H1 (cell line): ENCODE data around the gene FRMD4A. TPM values are rescaled to one million over a fixed set of nuclear protein-coding genes. Genes with fewer than 3 reads are reported as not detected.
A peak's percentile ranks its signal among the peaks of the same experiment; 100 is the strongest.

ENCODE experiments used
- CTCF ChIA-PET: fragments of 300-600 bp; sonication (Branson Sonifier 250); formaldehyde crosslinking; loops from one replicate; lab custom pipeline; 2021; ENCODE audit not compliant: partially characterized antibody; lab: Charles Lee
- POLR2A ChIA-PET: fragments of 300-600 bp; sonication (Branson Sonifier 250); formaldehyde crosslinking; loops from one replicate; lab custom pipeline; 2021; ENCODE audit warnings: inconsistent platforms; ENCODE audit not compliant: partially characterized antibody; lab: Charles Lee
- DNase-seq, 2 experiments: peaks; one replicate each; pipeline versions ENCODE4 v3.0.0 to v3.0.0-alpha.2; 2010 to 2022; ENCODE audit warnings: low spot score in 2 of 2, low read depth in 1 of 2, mixed read lengths in 1 of 2
- FAIRE-seq: peaks from 2 replicates; lab custom pipeline; 2011; peaks lifted over from hg19 to GRCh38; lab: Jason Lieb, UNC
- H2AFZ ChIP-seq: 2 replicates; pipeline ENCODE4 v1.8.1; 2012; ENCODE audit warnings: low read length, inconsistent platforms
- H2AK5ac ChIP-seq: 2 replicates; pipeline ENCODE4 v1.6.1; 2013; ENCODE audit warnings: low read depth, low read length
- H2BK120ac ChIP-seq: replicated peaks from 2 replicates; pipeline ENCODE3; 2013; ENCODE audit warnings: low read depth, low read length, inconsistent platforms
- H2BK12ac ChIP-seq: 2 replicates; pipeline ENCODE4 v1.6.1; 2013; ENCODE audit warnings: low read depth, low read length
- H2BK15ac ChIP-seq: 2 replicates; pipeline ENCODE4 v1.6.1; 2013; ENCODE audit warnings: low read length
- H2BK20ac ChIP-seq: 2 replicates; pipeline ENCODE4 v1.6.1; 2013; ENCODE audit warnings: low read length
- H2BK5ac ChIP-seq: 2 replicates; pipeline ENCODE4 v1.6.1; 2013; ENCODE audit warnings: low read depth, low read length
- H3K14ac ChIP-seq: 2 replicates; pipeline ENCODE4 v1.6.1; 2013; ENCODE audit warnings: inconsistent platforms; ENCODE audit not compliant: insufficient read length
- H3K18ac ChIP-seq: 2 replicates; pipeline ENCODE4 v1.6.1; 2013; ENCODE audit warnings: low read length; ENCODE audit errors: extremely low read depth
- H3K23ac ChIP-seq: 2 replicates; pipeline ENCODE4 v1.6.1; 2013; ENCODE audit warnings: inconsistent platforms; ENCODE audit not compliant: insufficient read length
- H3K23me2 ChIP-seq: 2 replicates; pipeline ENCODE4 v1.6.1; 2013; ENCODE audit warnings: low read depth, low read length
- H3K27ac ChIP-seq: 2 replicates; pipeline ENCODE4 v1.6.1; 2011; ENCODE audit warnings: low read depth, low read length, inconsistent platforms
- H3K27me3 ChIP-seq, 4 experiments: replicated peaks in 1 of 4; 1 replicate in 1 of 4; 2 replicates in 3 of 4; pipeline versions ENCODE4 v1.6.1 to v1.8.1; 2011 to 2013; ENCODE audit warnings: low read length in 3 of 4, mild to moderate bottlenecking in 3 of 4, inconsistent platforms in 2 of 4, mixed read lengths in 2 of 4, moderate library complexity in 1 of 4; ENCODE audit not compliant: control insufficient read depth in 3 of 4, insufficient read depth in 3 of 4; ENCODE audit errors: extremely low read depth in 1 of 4
- H3K36me3 ChIP-seq, 4 experiments: 2 replicates each; pipeline versions ENCODE4 v1.6.1 to v1.8.1; 2011 to 2013; ENCODE audit warnings: mild to moderate bottlenecking in 4 of 4, low read length in 3 of 4, moderate library complexity in 2 of 4, control low read depth in 1 of 4, inconsistent platforms in 1 of 4; ENCODE audit not compliant: insufficient read depth in 4 of 4, control insufficient read depth in 2 of 4
- H3K4ac ChIP-seq: replicated peaks from 2 replicates; pipeline ENCODE3; 2013; ENCODE audit warnings: low read length, low read depth, mixed read lengths, inconsistent platforms; ENCODE audit not compliant: insufficient read length
- H3K4me1 ChIP-seq, 4 experiments: replicated peaks in 1 of 4; 1 replicate in 1 of 4; 2 replicates in 3 of 4; pipeline versions ENCODE4 v1.6.1 to v1.8.1; 2011 to 2013; ENCODE audit warnings: low read length in 3 of 4, inconsistent platforms in 2 of 4, mixed read lengths in 1 of 4; ENCODE audit not compliant: insufficient read depth in 4 of 4, control insufficient read depth in 3 of 4
- H3K4me2 ChIP-seq, 2 experiments: 2 replicates each; pipeline versions ENCODE4 v1.6.1 to v1.8.1; 2011 to 2013; ENCODE audit warnings: low read depth in 2 of 2, low read length in 2 of 2, control low read depth in 1 of 2, inconsistent platforms in 1 of 2, mild to moderate bottlenecking in 1 of 2; ENCODE audit not compliant: insufficient read depth in 1 of 2
- H3K4me3 ChIP-seq, 4 experiments: fragments of 200-600, 300-600 bp in 1 of 4; sonication (generic), shearing (Covaris generic), sonication (Bioruptor Twin) in 1 of 4; 2 replicates each; pipeline versions ENCODE4 v1.5.1 to v1.8.1; 2011 to 2016; ENCODE audit warnings: low read length in 4 of 4, low read depth in 3 of 4, control low read depth in 2 of 4, inconsistent platforms in 2 of 4, mild to moderate bottlenecking in 2 of 4, mixed read lengths in 1 of 4, moderate library complexity in 1 of 4; ENCODE audit not compliant: insufficient read depth in 2 of 4; ENCODE audit errors: extremely low read depth in 1 of 4
- H3K56ac ChIP-seq: replicated peaks from 2 replicates; pipeline ENCODE3; 2013; ENCODE audit warnings: low read depth, mild to moderate bottlenecking, mixed read lengths, low read length, inconsistent platforms; ENCODE audit not compliant: insufficient read length
- H3K79me1 ChIP-seq: 2 replicates; pipeline ENCODE4 v1.6.1; 2013; ENCODE audit warnings: low read depth, low read length, control low read depth
- H3K79me2 ChIP-seq, 2 experiments: 2 replicates each; pipeline versions ENCODE4 v1.6.1 to v1.8.1; 2012 to 2013; ENCODE audit warnings: low read length in 2 of 2, mild to moderate bottlenecking in 2 of 2, inconsistent platforms in 1 of 2; ENCODE audit not compliant: insufficient read depth in 2 of 2, control insufficient read depth in 1 of 2
- H3K9ac ChIP-seq, 4 experiments: replicated peaks in 1 of 4; 1 replicate in 1 of 4; 2 replicates in 3 of 4; pipeline versions ENCODE4 v1.6.1 to v1.8.1; 2011 to 2013; ENCODE audit warnings: low read depth in 3 of 4, low read length in 3 of 4, control low read depth in 2 of 4, mild to moderate bottlenecking in 2 of 4, moderate library complexity in 2 of 4, inconsistent platforms in 1 of 4; ENCODE audit errors: extremely low read depth in 1 of 4
- H3K9me3 ChIP-seq, 2 experiments: 2 replicates each; pipeline versions ENCODE4 v1.6.1 to v1.8.1; 2012 to 2013; ENCODE audit warnings: mild to moderate bottlenecking in 2 of 2, moderate library complexity in 2 of 2, control low read depth in 1 of 2, inconsistent platforms in 1 of 2, low read depth in 1 of 2, low read length in 1 of 2, mixed read lengths in 1 of 2; ENCODE audit not compliant: insufficient read depth in 2 of 2
- H4K20me1 ChIP-seq, 2 experiments: replicated peaks in 1 of 2; 2 replicates each; pipeline versions ENCODE3 to v1.8.1; 2011 to 2013; ENCODE audit warnings: inconsistent platforms in 2 of 2, low read length in 2 of 2, mild to moderate bottlenecking in 1 of 2; ENCODE audit not compliant: insufficient read depth in 2 of 2, control insufficient read depth in 1 of 2
- H4K5ac ChIP-seq: 2 replicates; pipeline ENCODE4 v1.6.1; 2013; ENCODE audit warnings: low read length, low read depth, mixed read lengths, inconsistent platforms; ENCODE audit not compliant: insufficient read length
- H4K8ac ChIP-seq: 2 replicates; pipeline ENCODE4 v1.8.0; 2013; ENCODE audit warnings: mild to moderate bottlenecking, moderate library complexity, low read length, inconsistent platforms; ENCODE audit not compliant: insufficient read depth; ENCODE audit errors: extremely low read depth
- H4K91ac ChIP-seq: replicated peaks from 2 replicates; pipeline ENCODE3; 2013; ENCODE audit warnings: low read length, mixed read lengths, inconsistent platforms; ENCODE audit not compliant: insufficient read length
- KDM1A ChIP-seq: fragments of 200-600, 300-600 bp; sonication (generic); IDR thresholded peaks from 2 replicates; pipeline ENCODE4 v1.7.1; 2016; ENCODE audit warnings: mild to moderate bottlenecking, low read length, borderline replicate concordance
- NANOG ChIP-seq: IDR thresholded peaks from 2 replicates; pipeline ENCODE4 v1.6.1; 2011; ENCODE audit warnings: low read length, low read depth, mild to moderate bottlenecking, inconsistent platforms; ENCODE audit not compliant: insufficient read depth, poor library complexity, severe bottlenecking
- WGBS, 2 experiments: shearing (Covaris generic) in 1 of 2; methylation state at CpG; one replicate each; pipeline versions ENCODE4 v1.1.6 to v1.1.7; 2013 to 2015; ENCODE audit warnings: low lambda C conversion rate in 2 of 2, mixed read lengths in 2 of 2, inconsistent platforms in 1 of 2, low coverage in 1 of 2, missing lambda C conversion rate in 1 of 2; ENCODE audit not compliant: insufficient replicate concordance in 2 of 2, insufficient coverage in 1 of 2, insufficient read length in 1 of 2; ENCODE audit errors: extremely low coverage in 1 of 2, missing lambda C conversion rate in 1 of 2; 5-methylcytosine and 5-hydroxymethylcytosine counted together
- polyA plus RNA-seq, 7 experiments: library from polyadenylated mRNA; depleted of rRNA in 3 of 7; stranded (reverse) in 5 of 7; unstranded in 2 of 7; fragments of >200 nt in 5 of 7; fragments of 200-250 nt in 2 of 7; gene quantifications; 1 replicate in 5 of 7; 2 replicates in 1 of 7; 4 replicates in 1 of 7; pipeline versions ENCODE4 v1.2.1 to v1.2.3, GENCODE V29; 2011 to 2013; ENCODE audit warnings: missing spikeins in 2 of 7, mixed read lengths in 2 of 7
- total RNA-seq: library from RNA; stranded (reverse); fragmentation: NEBNext Ultra II Directional; extraction: Animal tissue kit (Norgen Biotek cat#: 25700); gene quantifications from 2 replicates; pipeline ENCODE4 v1.2.1, GENCODE V29; 2021
- TF ChIP-seq, protein P1 (sequence below): IDR thresholded peaks from 2 replicates; pipeline ENCODE4 v1.6.1; 2011; ENCODE audit warnings: low read depth, mild to moderate bottlenecking, low read length; ENCODE audit not compliant: insufficient read depth

The FRMD4A gene
- total and polyA plus RNA-seq, 2 of the 8 experiments (the other 6 are each of a cell fraction or from before 2014, with no cell fraction given): 38.6 to 39.6 TPM

DNA sequence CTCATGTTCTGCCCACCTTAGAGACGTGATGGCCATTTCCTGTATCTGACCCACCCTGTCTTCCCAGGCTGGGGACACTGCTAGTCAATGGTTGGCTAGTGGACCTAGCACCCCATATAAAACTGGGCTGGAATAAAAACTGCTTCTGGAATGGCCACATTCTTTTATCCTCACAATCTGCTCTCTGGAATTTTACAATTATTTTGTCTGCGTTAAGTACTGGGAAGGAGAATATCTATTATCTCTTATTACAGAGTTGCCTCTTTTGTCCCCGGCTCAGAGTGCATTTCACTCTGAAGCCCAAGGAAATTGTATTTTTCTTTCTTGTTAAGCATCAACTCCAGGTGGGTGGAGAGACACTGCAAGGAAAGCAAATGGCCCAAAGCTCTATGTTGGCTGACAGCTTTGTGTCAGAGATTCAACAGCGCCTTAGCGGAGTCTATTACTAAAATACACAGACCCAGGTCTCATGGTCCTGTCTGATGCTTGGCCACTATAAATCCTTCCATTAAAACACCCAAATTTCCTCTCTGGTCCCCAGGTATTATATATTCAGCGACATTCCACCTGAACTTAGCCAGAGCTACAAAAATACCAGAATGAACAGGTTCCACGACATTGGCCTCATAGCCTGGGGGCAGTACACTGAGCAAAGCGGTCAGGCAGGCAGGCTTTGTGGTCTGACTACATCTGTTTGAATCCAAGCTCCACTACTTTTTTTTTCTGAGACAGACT lies 622.3 kb downstream of the FRMD4A start:
- H3K79me2 ChIP-seq: peaks cover 0 to 6% of the 10 kb centered on the region in 2 experiments; a peak in 1 of 4 replicates
- H2BK5ac ChIP-seq: peak overlapping the region; percentile 84; the same call in 1 of the 2 replicates
- H2BK12ac ChIP-seq: 0 out of 2 replicates have a peak overlapping the region, but pooled peaks have one; percentile 85
- peak overlapping the region; percentile 27 for H3K4ac ChIP-seq
- no peak overlapping the region for H4K91ac ChIP-seq
- H3K14ac ChIP-seq: no peak overlapping the region
- peak overlapping the region; percentile 83 to 86 for H3K4me2 ChIP-seq
- FAIRE-seq: no peak
- no peak overlapping the region for H2BK15ac ChIP-seq
- H3K18ac ChIP-seq: peak overlapping the region; percentile 55; the same call in 1 of the 2 replicates
- no peak overlapping the region for H3K27ac ChIP-seq
- H2BK20ac ChIP-seq: no peak overlapping the region; the same call in 1 of the 2 replicates
- no peaks in the 10 kb centered on the region for H3K79me1 ChIP-seq
- peak overlapping the region in 1 of 4 experiments; percentile 62; a peak in 2 of 8 replicates for H3K4me3 ChIP-seq
- no peak overlapping the region for H4K8ac ChIP-seq
- H3K4me1 ChIP-seq: peaks cover 15 to 37% (median 20%) of the 10 kb centered on the region in 4 experiments
- H3K27me3 ChIP-seq: no peaks in the 10 kb centered on the region
- H3K9ac ChIP-seq: no peak overlapping the region
- no peak for DNase-seq
- no peak overlapping the region for H2AFZ ChIP-seq
- H3K23me2 ChIP-seq: peaks cover 7% of the 10 kb centered on the region
- H2BK120ac ChIP-seq: peak overlapping the region; percentile 50
- no peak overlapping the region for H3K56ac ChIP-seq
- H3K9me3 ChIP-seq: no peaks in the 10 kb centered on the region
- TF ChIP-seq NANOG: no peak
- TF ChIP-seq, protein P1, sequence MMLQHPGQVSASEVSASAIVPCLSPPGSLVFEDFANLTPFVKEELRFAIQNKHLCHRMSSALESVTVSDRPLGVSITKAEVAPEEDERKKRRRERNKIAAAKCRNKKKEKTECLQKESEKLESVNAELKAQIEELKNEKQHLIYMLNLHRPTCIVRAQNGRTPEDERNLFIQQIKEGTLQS: no peak
- TF ChIP-seq KDM1A: no peak
- TF ChIP-seq, all 59 proteins: peak for 0
- no peak overlapping the region for H2AK5ac ChIP-seq
- no peaks in the 10 kb centered on the region for H3K36me3 ChIP-seq
- H4K5ac ChIP-seq: peak overlapping the region; percentile 6
- WGBS, 2 experiments: 77% methylated on average over 8 of the region's 8 CpGs; no CpG with 5 or more reads in 1 of the 2 experiments
- POLR2A ChIA-PET: interaction anchor here (0.8 to 2.6 kb wide), 8 partner anchors 7 to 40 kb away, joined by 3 to 10 read pairs (median 4); no protein-coding TSS in a partner anchor
- CTCF ChIA-PET: interaction anchor here (0.6 to 2.5 kb wide), 5 partner anchors 9 to 76 kb away, joined by 3 to 12 read pairs (median 3); no protein-coding TSS in a partner anchor
- no peak overlapping the region for H3K23ac ChIP-seq
- H4K20me1 ChIP-seq: no peaks in the 10 kb centered on the region
